Measurements from ENCODE around the gene PDHX. TPM values are rescaled to one million over a fixed set of nuclear protein-coding genes. Genes with fewer than 3 reads are reported as not detected.

PDHX gene
- total RNA-seq, 1 experiment from 2014 or later, result 48.8 TPM

DNA sequence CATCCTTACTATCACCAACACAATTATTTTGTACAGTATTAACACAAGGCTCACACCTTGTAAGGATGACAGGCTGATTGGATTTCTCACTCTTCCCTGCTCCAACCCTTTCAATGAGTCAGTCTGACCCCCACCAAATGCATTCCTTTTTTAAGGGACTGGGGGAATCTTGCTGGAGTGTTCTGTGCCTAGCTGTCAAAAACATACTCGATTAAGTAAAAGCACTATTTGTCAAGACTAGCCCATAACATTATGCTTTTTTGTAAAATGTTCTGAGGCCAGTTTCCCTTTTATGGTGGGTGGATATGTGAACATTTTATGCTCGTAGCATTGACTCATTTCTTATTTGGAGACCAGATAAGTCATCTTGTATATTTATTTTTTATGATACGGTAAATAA, 87.2 kb downstream of the PDHX start:
- no peak for DNase-seq (ENCODE audit: low read depth, low spot score)
- in situ Hi-C loops (cut with HindIII; ENCODE audit: low pct_unique_long_range_greater_than_20kb, low sequenced_read_pairs), result no loop called here

DNA sequence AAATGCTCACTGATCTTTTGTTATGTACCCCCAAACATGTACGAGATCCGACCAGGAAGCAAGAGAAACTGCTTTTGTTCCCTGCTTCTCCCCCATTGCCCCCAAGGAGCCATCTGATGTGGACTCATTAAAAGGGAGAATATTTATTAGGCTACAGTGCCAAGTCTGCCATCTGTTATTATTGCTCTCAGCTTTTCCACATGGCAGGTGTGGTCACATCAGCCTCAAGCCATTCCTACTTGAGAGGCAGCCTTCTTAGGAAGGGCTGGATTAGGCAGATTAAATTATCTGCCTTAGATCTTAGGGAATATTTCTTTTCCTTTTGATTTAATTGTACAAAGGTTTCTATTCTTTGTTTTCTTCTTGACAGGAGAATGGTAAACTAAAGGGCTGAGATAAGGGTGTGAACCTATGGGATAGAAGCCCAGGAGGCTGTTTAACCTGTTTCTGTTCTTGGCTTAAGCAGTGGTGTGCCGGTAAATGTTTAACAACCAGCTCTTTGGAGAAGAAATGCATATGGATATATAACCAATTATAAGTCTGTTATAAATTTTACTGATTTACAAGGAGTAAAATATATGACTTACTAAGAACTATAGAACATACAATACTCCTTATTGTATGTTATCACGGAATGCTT, 88.8 kb downstream of the PDHX start:
- DNase-seq (ENCODE audit: low read depth, low spot score), result no peak
- in situ Hi-C loops (cut with HindIII; ENCODE audit: low pct_unique_long_range_greater_than_20kb, low sequenced_read_pairs), result no loop called here

- in situ Hi-C loops (cut with HindIII; ENCODE audit: low pct_unique_long_range_greater_than_20kb, low sequenced_read_pairs), result no loop called here
- no peak for DNase-seq (ENCODE audit: low read depth, low spot score)
Measured at GRCh38 chr11:35006389-35007128, 90.1 kb downstream of the PDHX start.

GRCh38 chr11:35007277-35007676, 90.9 kb downstream of the PDHX start:
- no peak for DNase-seq (ENCODE audit: low read depth, low spot score)

DNA sequence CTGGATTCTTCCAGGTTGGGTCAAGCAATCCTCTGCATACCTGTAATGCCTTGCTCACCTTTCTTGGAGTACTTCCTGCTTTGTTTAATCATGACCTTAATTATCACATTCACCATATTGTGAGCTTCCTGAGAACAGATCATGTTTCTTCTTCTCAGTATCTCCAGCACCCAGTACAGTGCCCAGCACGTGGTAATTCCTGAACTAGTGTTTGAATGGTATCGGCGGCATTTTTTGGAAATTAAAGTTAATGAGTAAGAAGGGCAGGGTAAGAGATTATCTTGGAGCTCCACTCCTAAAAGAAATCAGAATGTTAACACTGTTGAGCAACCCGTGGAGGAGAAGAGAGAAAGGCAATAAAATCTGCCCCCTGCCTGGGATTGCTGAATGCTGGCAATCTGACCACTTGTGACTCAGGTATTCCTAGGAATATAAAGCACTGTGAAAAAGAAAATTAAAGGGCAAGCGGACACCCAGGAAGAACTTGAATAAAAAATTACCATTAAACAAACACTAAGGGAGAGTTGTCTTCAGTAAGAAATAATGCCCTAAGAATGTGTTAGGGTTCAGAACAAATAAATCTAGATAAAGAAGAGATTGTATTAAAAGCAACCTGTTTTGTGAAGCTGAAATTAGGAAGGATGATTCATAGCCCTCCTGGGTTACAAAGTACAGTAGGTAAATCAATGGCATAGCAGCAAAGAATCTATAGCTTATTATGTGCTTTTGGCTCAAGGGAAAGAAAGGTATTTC, 92.9 kb downstream of the PDHX start:
- DNase-seq (ENCODE audit: low read depth, low spot score), result no peak
- in situ Hi-C loops (cut with HindIII; ENCODE audit: low pct_unique_long_range_greater_than_20kb, low sequenced_read_pairs), result no loop called here

More at GRCh38 chr11:35007277-35007676, 90.9 kb downstream of the PDHX start:
- in situ Hi-C loops (cut with HindIII; ENCODE audit: low pct_unique_long_range_greater_than_20kb, low sequenced_read_pairs), result no loop called here

DNA sequence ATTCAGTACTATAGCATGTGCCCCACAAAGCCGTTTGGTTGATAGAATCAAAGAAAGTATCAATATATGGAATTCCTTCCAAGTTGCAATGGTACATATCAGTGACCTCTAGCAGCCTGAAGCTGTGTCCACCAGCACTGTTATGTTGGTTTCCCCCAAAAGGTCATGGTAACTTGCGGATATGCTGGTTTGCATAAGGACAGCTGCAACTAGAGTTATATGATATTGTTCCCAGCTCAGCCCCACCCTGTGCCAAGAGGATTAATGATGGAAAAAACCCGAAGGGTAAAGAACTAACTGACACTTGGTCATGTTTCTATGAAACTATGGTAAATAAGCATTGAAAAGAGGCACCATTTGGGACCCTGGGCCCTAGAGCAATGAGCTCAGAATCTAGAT, 93.5 kb downstream of the PDHX start:
- DNase-seq (ENCODE audit: low read depth, low spot score), result no peak
- in situ Hi-C loops (cut with HindIII; ENCODE audit: low pct_unique_long_range_greater_than_20kb, low sequenced_read_pairs), result no loop called here

DNA sequence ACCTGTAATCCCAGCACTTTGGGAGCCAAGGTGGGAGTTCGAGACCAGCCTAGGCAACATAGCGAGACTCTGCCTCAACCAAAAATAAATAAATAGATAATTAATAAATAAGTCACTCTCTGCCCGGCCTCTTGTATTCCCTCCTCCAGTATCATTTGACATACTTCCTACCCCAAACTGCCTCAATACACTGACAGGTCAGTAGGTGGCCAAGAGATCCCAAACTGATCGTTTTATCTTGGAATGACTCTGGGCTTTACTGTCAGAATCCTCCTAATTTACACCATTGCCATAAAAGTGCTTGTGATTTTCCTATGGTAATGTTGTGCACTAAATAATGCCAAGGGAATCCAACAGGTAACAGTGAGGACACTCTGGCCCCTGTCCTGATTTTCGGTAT, 94.2 kb downstream of the PDHX start:
- DNase-seq (ENCODE audit: low read depth, low spot score), result no peak
- in situ Hi-C loops (cut with HindIII; ENCODE audit: low pct_unique_long_range_greater_than_20kb, low sequenced_read_pairs), result no loop called here

DNA sequence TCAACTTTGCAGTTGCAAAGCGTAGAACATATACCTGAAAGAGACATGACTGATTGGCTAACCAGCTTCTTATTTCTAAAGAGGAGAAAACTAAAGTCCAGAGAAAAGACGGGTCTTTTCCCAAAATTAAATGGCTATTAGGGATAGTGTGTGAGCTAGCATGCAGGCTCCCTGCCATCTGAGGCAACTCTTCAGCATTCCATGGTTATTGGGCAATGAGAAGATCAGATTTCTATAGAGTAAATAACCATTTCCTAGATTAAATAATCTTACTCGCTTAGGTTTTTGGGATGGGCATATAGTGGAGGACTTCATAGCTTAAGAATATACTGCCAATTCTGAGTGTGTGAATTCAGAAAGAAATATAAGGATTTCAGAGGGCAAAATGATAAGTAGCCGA, 95.0 kb downstream of the PDHX start:
- in situ Hi-C loops (cut with HindIII; ENCODE audit: low pct_unique_long_range_greater_than_20kb, low sequenced_read_pairs), result no loop called here

DNA sequence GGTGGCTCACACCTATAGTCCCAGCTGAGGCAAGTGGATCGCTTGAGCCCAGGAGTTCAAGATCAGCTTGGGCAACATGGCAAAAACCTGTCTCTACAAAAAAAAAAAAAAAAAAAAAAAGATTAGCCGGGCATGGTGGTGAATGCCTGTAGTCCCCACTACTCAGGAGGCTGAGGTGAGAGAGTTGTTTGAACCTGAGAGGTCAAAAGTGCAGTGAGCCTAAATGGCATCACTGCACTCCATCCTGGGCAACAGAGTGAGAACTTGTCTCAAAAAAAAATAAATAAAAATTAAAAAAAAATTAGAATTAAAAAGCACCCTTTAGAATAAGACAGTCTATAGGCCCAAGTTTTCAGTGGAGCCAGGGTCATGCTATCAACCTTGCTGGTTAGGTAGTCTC, 95.5 kb downstream of the PDHX start:
- in situ Hi-C loops (cut with HindIII; ENCODE audit: low pct_unique_long_range_greater_than_20kb, low sequenced_read_pairs), result no loop called here
- no peak for DNase-seq (ENCODE audit: low read depth, low spot score)

More for the DNA sequence above, 95.0 kb downstream of the PDHX start:
- DNase-seq (ENCODE audit: low read depth, low spot score), result no peak

DNA sequence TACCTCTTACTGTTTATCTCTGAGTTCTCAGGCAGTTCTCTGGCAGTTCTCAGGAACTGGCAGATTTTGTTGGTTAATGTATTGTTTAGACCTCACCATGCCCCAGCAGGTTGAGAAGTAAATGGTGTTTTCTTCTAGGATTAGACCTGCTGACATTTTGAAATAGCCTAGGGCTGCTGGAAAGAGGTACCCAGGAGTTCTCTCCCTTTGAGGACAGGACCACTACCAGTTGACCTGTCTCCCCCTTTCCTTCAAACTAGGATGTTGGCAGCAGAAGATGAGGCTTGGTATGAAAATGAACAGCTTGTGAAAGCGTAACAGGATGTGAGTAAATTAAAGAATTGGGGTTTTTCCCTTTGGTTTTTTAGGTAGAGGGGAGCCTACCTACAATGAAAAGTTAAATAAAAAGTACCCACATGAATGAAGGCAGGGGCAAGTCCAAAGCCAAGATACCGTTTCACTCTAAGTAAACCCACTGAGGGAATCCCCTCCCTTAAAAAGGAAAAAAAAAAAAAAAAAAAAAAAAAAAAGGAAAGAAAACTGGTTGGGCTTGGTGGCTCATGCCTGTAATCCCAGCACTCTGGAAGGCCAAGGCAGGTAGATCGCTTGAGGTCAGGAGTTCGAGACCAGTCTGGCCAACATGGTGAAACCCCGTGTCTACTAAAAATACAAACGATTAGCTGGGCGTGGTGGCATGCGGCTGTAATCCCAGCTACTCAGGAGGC, 96.2 kb downstream of the PDHX start:
- in situ Hi-C loops (cut with HindIII; ENCODE audit: low pct_unique_long_range_greater_than_20kb, low sequenced_read_pairs), result no loop called here
- DNase-seq (ENCODE audit: low read depth, low spot score), result no peak

DNA sequence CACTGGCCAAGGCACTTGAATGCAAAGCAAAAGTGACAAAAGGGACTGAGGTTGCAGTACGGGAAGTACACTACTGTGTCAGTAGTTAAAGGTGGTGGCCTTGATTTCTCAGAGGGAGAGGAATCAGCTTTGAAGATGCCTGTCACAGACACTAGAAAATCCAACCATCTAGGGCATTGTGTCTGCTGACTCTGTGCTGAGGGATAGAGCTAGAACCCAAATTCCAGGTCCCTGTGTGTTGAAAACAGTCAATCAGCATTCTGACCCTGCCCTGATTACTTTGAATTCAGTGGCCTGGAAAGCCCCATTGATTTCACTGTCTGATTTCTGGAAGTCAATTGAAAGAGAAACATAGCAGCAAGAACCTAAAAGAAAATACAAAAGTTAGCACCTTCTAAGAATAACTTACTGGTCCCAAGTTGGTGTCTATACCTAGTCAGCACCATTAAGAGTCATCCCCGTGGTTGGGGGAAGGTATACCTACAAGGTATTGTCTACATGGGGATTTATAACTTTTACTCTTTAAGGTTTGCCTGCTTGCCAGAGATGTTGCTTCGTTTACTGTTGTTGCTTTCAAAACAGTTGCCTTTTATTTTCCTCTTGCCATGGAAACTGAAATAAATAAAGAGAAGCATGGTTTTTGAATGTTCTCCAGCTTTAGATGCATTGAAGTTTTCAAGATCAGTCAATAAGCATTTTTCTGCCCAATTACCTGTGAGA, 97.3 kb downstream of the PDHX start:
- in situ Hi-C loops (cut with HindIII; ENCODE audit: low pct_unique_long_range_greater_than_20kb, low sequenced_read_pairs), result no loop called here
- DNase-seq (ENCODE audit: low read depth, low spot score), result no peak

DNA sequence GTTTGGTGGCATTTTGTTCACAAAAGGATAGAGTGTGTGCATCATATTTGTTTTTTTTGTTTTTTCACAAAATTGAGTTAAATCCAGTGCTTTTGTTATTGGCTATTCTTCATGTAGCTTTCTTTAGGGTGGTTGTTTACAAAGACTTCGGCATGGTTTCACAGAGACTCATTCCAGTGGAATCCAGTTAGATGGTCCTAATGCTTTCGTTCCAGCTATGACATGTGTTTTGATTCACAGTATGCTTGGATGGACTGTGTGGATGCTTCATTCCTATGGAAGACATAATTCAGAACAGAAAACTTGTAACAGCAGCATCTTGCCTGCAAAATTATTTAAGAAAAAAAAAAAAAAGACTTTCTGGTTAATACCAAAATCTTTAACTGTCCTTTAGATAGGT, 97.9 kb downstream of the PDHX start:
- DNase-seq (ENCODE audit: low read depth, low spot score), result no peak
- in situ Hi-C loops (cut with HindIII; ENCODE audit: low pct_unique_long_range_greater_than_20kb, low sequenced_read_pairs), result no loop called here

DNA sequence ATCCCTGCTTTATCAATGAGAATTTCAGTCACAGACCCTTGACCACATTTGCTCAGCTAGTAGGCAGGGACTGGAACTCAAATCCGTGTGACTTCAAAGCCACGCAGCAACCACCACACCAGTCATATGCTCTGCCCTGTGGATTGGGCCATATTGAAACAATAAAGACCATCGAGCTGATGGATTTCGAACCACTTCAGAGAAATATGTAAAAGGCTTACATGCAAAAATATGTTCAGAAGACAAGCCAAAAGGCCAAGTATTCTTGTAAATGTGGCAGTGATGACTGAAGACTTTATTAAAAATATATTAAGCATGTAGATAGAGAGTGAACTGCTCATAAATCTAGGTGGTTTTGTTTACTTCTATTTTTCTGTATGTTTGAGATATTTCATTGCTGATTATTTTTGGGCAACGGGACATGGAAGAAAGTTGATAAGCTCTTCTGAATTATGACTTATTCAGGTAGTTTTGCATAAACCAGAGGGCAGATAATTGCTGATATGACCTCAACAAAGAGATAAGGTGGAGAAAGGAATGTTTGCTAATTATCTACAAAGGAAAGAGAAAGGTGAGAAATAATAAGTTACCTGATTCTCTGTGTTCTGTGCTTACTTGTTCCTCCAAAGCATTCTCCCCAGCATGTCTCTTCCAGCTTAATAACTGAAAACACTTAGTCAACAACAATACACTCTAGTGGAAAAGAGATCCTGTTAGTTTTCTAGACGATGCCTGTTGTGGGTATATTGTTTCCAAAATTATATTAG, 99.4 kb downstream of the PDHX start:
- in situ Hi-C loops (cut with HindIII; ENCODE audit: low pct_unique_long_range_greater_than_20kb, low sequenced_read_pairs), result no loop called here
- DNase-seq (ENCODE audit: low read depth, low spot score), result no peak

DNA sequence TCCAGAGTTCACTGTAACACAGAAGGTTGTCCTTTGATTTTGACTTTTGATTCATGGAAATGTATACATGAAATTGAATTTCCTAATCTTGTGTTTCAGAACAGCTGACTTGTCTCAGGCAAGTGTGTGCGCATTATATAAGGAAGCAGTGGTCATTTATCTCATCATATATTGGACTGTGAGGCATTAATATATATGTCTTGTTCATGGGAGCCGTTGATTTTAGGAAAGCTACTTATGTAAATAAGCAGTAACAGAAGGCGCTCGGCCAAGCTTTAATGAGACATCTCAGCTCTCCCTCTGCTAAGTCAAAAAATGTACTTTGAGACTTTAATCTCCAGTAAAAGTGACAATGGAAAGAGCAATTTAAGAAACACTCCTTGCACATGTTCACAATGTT, 100.5 kb downstream of the PDHX start:
- in situ Hi-C loops (cut with HindIII; ENCODE audit: low pct_unique_long_range_greater_than_20kb, low sequenced_read_pairs), result no loop called here
- DNase-seq (ENCODE audit: low read depth, low spot score), result no peak

GRCh38 chr11:35017528-35018342, 101.3 kb downstream of the PDHX start:
- in situ Hi-C loops (cut with HindIII; ENCODE audit: low pct_unique_long_range_greater_than_20kb, low sequenced_read_pairs), result no loop called here
- DNase-seq (ENCODE audit: low read depth, low spot score), result no peak

DNA sequence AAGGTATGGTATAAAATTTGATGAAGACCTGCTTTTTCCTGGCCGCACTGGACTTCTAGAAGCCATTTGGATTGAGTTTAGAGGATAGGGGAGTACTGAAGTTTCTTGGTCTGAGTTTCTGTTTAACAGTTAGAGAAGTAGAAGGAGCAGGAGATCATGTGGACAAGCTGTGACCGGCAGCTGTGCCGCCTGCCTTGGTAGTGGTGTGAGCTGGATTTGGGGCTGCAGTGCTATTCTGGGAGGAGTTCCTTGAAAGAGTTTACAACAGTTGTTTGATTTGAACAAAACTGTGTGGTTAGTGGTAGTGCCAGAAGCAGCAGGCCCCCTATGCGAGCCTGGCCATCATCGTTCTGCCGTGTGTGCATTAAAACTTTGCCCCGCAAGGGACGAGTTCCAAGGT, 105.2 kb downstream of the PDHX start:
- DNase-seq (ENCODE audit: low read depth, low spot score), result no peak
- in situ Hi-C loops (cut with HindIII; ENCODE audit: low pct_unique_long_range_greater_than_20kb, low sequenced_read_pairs), result no loop called here

Measured in SK-MEL-5 (cell line).